Neuronal stem cell (in vitro differentiated cells): ENCODE data around the gene DNAJC9.
A peak's percentile ranks its signal among the peaks of the same experiment; 100 is the strongest.

Experiments
- DNase-seq: peaks from one replicate; pipeline ENCODE4 v3.0.0-alpha.2; 2013; ENCODE audit warnings: low spot score
- H2AFZ ChIP-seq: one replicate; pipeline ENCODE4 v1.6.1; 2013; ENCODE audit warnings: mild to moderate bottlenecking, low read length, inconsistent platforms
- H2AK5ac ChIP-seq: 2 replicates; pipeline ENCODE4 v1.6.1; 2013; ENCODE audit warnings: low read depth, mild to moderate bottlenecking, inconsistent platforms, low read length, moderate library complexity, mixed read lengths
- H2BK120ac ChIP-seq: 2 replicates; pipeline ENCODE4 v1.6.1; 2013; ENCODE audit warnings: low read depth, mild to moderate bottlenecking, inconsistent platforms, low read length, moderate library complexity, mixed read lengths
- H2BK12ac ChIP-seq: one replicate; pipeline ENCODE4 v1.6.1; 2013; ENCODE audit warnings: low read length, inconsistent platforms
- H2BK15ac ChIP-seq: 2 replicates; pipeline ENCODE4 v1.6.1; 2013; ENCODE audit warnings: mild to moderate bottlenecking, low read length, inconsistent platforms, mixed read lengths
- H2BK5ac ChIP-seq: one replicate; pipeline ENCODE4 v1.6.1; 2013; ENCODE audit warnings: inconsistent platforms, mild to moderate bottlenecking, low read length, moderate library complexity
- H3K14ac ChIP-seq: one replicate; pipeline ENCODE4 v1.6.1; 2013; ENCODE audit warnings: low read length, inconsistent platforms
- H3K18ac ChIP-seq: 2 replicates; pipeline ENCODE4 v1.6.1; 2013; ENCODE audit warnings: low read length, inconsistent platforms
- H3K23ac ChIP-seq: 2 replicates; pipeline ENCODE4 v1.6.1; 2013; ENCODE audit warnings: low read depth, mild to moderate bottlenecking, mixed read lengths, low read length, inconsistent platforms; ENCODE audit not compliant: poor library complexity
- H3K27ac ChIP-seq: replicated peaks from 3 replicates; pipeline ENCODE4 v1.5.1; 2013; ENCODE audit warnings: low read length, inconsistent platforms
- H3K27me3 ChIP-seq, 3 experiments: 2 replicates each; pipeline ENCODE4 v1.6.1; 2013; ENCODE audit warnings: low read length in 3 of 3, mild to moderate bottlenecking in 2 of 3, inconsistent platforms in 1 of 3, low read depth in 1 of 3, mixed read lengths in 1 of 3, moderate library complexity in 1 of 3; ENCODE audit not compliant: control insufficient read depth in 3 of 3, insufficient read depth in 3 of 3
- H3K36me3 ChIP-seq, 2 donors: replicated peaks in 1 of 2; 2 replicates each; pipeline ENCODE4 v1.6.1; 2013; ENCODE audit warnings: low read length in 2 of 2; ENCODE audit not compliant: control insufficient read depth in 2 of 2, insufficient read depth in 2 of 2
- H3K4ac ChIP-seq: 2 replicates; pipeline ENCODE4 v1.6.1; 2013; ENCODE audit warnings: inconsistent platforms, mild to moderate bottlenecking, low read length, moderate library complexity
- H3K4me1 ChIP-seq, 2 donors: 1 replicate in 1 of 2; 2 replicates in 1 of 2; pipeline ENCODE4 v1.6.1; 2013; ENCODE audit warnings: low read length in 2 of 2, low read depth in 1 of 2; ENCODE audit not compliant: control insufficient read depth in 2 of 2, insufficient read depth in 1 of 2
- H3K4me2 ChIP-seq: one replicate; pipeline ENCODE4 v1.6.1; 2013; ENCODE audit warnings: mild to moderate bottlenecking, low read length, inconsistent platforms; ENCODE audit not compliant: insufficient read depth, poor library complexity, severe bottlenecking
- H3K4me3 ChIP-seq, 2 donors: 2 replicates each; pipeline ENCODE4 v1.5.1; 2013; ENCODE audit warnings: low read length in 2 of 2, mild to moderate bottlenecking in 2 of 2, inconsistent platforms in 1 of 2, moderate library complexity in 1 of 2
- H3K79me1 ChIP-seq: one replicate; pipeline ENCODE4 v1.6.1; 2013; ENCODE audit warnings: low read depth, mild to moderate bottlenecking, inconsistent platforms, low read length, moderate library complexity
- H3K9ac ChIP-seq: one replicate; pipeline ENCODE4 v1.6.1; 2013; ENCODE audit warnings: mild to moderate bottlenecking, low read depth, low read length, inconsistent platforms; ENCODE audit not compliant: poor library complexity
- H3K9me3 ChIP-seq, 2 donors: replicated peaks in 1 of 2; 2 replicates each; pipeline versions ENCODE3 to v1.6.1; 2013; ENCODE audit warnings: low read length in 2 of 2, mild to moderate bottlenecking in 2 of 2, inconsistent platforms in 1 of 2, low read depth in 1 of 2, mixed read lengths in 1 of 2, moderate library complexity in 1 of 2; ENCODE audit not compliant: control insufficient read depth in 2 of 2, insufficient read depth in 1 of 2
- H4K8ac ChIP-seq: one replicate; pipeline ENCODE4 v1.6.1; 2013; ENCODE audit warnings: low read depth, mild to moderate bottlenecking, inconsistent platforms, low read length, moderate library complexity
- H4K91ac ChIP-seq: one replicate; pipeline ENCODE4 v1.6.1; 2013; ENCODE audit warnings: low read length, low read depth, mild to moderate bottlenecking, inconsistent platforms; ENCODE audit not compliant: poor library complexity
- WGBS, 2 donors: extraction: QIAGEN DNeasy Blood & Tissue Kit; methylation state at CpG; one replicate each; pipeline ENCODE4 v1.1.7; 2013; ENCODE audit warnings: missing lambda C conversion rate in 2 of 2, mixed read lengths in 1 of 2; ENCODE audit not compliant: insufficient read length in 2 of 2, insufficient replicate concordance in 1 of 2; ENCODE audit errors: extremely low coverage in 2 of 2; 5-methylcytosine and 5-hydroxymethylcytosine counted together

The DNAJC9 gene

DNA sequence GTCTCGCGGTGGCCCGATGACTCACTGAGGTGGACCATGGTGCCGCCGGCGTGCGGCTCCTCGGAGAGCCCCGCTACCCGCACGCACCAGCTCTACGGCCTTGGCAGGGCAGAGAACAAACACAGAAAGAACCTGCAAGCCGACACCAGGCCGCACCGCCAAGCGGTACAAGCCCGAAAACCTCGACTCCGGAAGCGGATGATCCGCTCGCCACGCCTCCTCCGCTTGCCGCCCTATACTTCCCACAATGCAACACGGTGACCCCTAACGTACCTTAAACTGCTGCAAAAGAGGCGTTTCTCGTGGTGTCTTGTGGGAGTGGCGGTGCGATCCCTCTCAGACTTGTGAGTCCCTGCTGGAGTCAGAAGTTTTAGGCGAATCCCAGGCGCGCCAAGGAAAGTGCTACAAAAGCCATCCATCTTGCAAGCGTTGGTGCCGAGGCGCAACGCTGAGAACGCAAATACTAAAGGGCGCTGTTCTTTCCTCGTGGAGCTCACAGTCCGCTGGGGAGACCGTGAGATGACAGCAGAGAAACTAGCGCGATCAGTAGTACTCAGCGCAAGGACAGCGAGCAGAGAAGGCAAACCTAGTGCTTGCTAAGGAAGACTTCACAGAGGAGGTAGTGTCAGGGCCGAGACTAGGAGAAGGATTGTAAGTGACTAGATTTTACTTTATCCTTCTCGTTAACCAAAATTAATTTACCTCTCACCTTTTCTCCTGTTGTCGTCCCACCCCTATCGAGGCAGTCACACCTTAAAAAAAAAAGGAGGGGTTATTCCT lies 5.6 kb upstream of the DNAJC9 start, which contains the start of gene MRPS16:
Gene MRPS16 (minus strand): TSS at position 200 of the 780 bp plus-strand sequence. CDS start 162 bp downstream, at position 38.
- no CpG with 5 or more reads among the region's 51 CpGs for WGBS, 2 donors
- H2BK120ac ChIP-seq, result no peak within 1 kb of the TSS

GRCh38 chr10:73251683-73252444 lies 4.8 kb upstream of the DNAJC9 start:
- H3K4me1 ChIP-seq, result peaks cover 9 to 17% of the 10 kb centered on the region in 2 donors
- WGBS, 2 donors, result no CpG with 5 or more reads among the region's 23 CpGs
- peak overlapping the region; percentile 86 for H3K4me2 ChIP-seq
- H3K14ac ChIP-seq, result no peak overlapping the region
- peaks cover 2% of the 10 kb centered on the region for H3K79me1 ChIP-seq
- H4K8ac ChIP-seq, result no peak overlapping the region
- H3K27ac ChIP-seq, result peak overlapping the region; percentile 79
- H3K27me3 ChIP-seq, result no peaks in the 10 kb centered on the region
- H2BK15ac ChIP-seq, result no peak overlapping the region
- no peak overlapping the region for H4K91ac ChIP-seq
- no peaks in the 10 kb centered on the region for H3K9me3 ChIP-seq
- DNase-seq, result peak; percentile 17
- peak overlapping the region; percentile 86 for H2AFZ ChIP-seq
- no peak overlapping the region for H2AK5ac ChIP-seq
- peak overlapping the region; percentile 88 for H3K9ac ChIP-seq
- H2BK12ac ChIP-seq, result no peak overlapping the region
- H3K4ac ChIP-seq, result no peak overlapping the region
- H2BK5ac ChIP-seq, result peak overlapping the region; percentile 68
- peak overlapping the region; percentile 76 for H3K23ac ChIP-seq
- peak overlapping the region; percentile 81 for H3K18ac ChIP-seq
- H2BK120ac ChIP-seq, result no peak overlapping the region
- peak overlapping the region; percentile 80 to 84 for H3K4me3 ChIP-seq
- peaks cover 13 to 50% of the 10 kb centered on the region in 2 donors for H3K36me3 ChIP-seq

More for the DNA sequence above, 5.6 kb upstream of the DNAJC9 start, which contains the start of gene MRPS16:
- H3K9ac ChIP-seq, result peak within 1 kb of the TSS; percentile 92
- H3K79me1 ChIP-seq, result peaks cover 2% of the 10 kb centered on the region
- H4K8ac ChIP-seq, result no peak within 1 kb of the TSS
- H3K4me3 ChIP-seq, result peak within 1 kb of the TSS; percentile 80 to 84
- H3K27ac ChIP-seq, result peak within 1 kb of the TSS; percentile 79
- H3K4ac ChIP-seq, result no peak within 1 kb of the TSS
- no peaks in the 10 kb centered on the region for H3K27me3 ChIP-seq
- H3K9me3 ChIP-seq, result no peaks in the 10 kb centered on the region
- H2BK12ac ChIP-seq, result no peak within 1 kb of the TSS
- peaks cover 7 to 14% of the 10 kb centered on the region in 2 donors for H3K4me1 ChIP-seq
- H2AFZ ChIP-seq, result peak within 1 kb of the TSS; percentile 86
- no peak within 1 kb of the TSS for H2BK15ac ChIP-seq
- peak within 1 kb of the TSS; percentile 76 for H3K23ac ChIP-seq
- no peak within 1 kb of the TSS for H4K91ac ChIP-seq
- H3K18ac ChIP-seq, result peak within 1 kb of the TSS; percentile 81
- peak within 1 kb of the TSS; percentile 86 for H3K4me2 ChIP-seq
- peak within 1 kb of the TSS; percentile 2 for H3K14ac ChIP-seq
- peak within 1 kb of the TSS; percentile 68 for H2BK5ac ChIP-seq
- DNase-seq, result peak; percentile 92
- H2AK5ac ChIP-seq, result no peak within 1 kb of the TSS
- H3K36me3 ChIP-seq, result peaks cover 12 to 47% of the 10 kb centered on the region in 2 donors

GRCh38 chr10:73248259-73248724 lies 1.2 kb upstream of the DNAJC9 start:
- no peak overlapping the region for H2BK12ac ChIP-seq
- H3K4me1 ChIP-seq, result peaks cover 13 to 23% of the 10 kb centered on the region in 2 donors
- H3K9ac ChIP-seq, result no peak overlapping the region
- no peak for DNase-seq
- no peaks in the 10 kb centered on the region for H3K9me3 ChIP-seq
- no peak overlapping the region for H4K8ac ChIP-seq
- H3K36me3 ChIP-seq, result peaks cover 25 to 74% of the 10 kb centered on the region in 2 donors
- H3K14ac ChIP-seq, result no peak overlapping the region
- H3K79me1 ChIP-seq, result peaks cover 2% of the 10 kb centered on the region
- no peak overlapping the region for H2BK15ac ChIP-seq
- WGBS, 2 donors, result no CpG with 5 or more reads among the region's 5 CpGs
- no peak overlapping the region for H2BK5ac ChIP-seq
- no peak overlapping the region for H3K4me2 ChIP-seq
- no peak overlapping the region for H3K4ac ChIP-seq
- H3K18ac ChIP-seq, result no peak overlapping the region
- no peaks in the 10 kb centered on the region for H3K27me3 ChIP-seq
- H2AK5ac ChIP-seq, result no peak overlapping the region
- no peak overlapping the region for H2AFZ ChIP-seq
- no peak overlapping the region for H3K27ac ChIP-seq
- H2BK120ac ChIP-seq, result no peak overlapping the region
- H3K23ac ChIP-seq, result no peak overlapping the region
- H4K91ac ChIP-seq, result no peak overlapping the region
- no peak overlapping the region for H3K4me3 ChIP-seq
